DMS53 treated with DMSO at 0.1 percent for 48 hours (cell line): ENCODE measurements around the gene AKR1B1.

Experiments used
- DNase-seq: peaks from one replicate; lab custom pipeline; 2025; ENCODE audit not compliant: unreplicated experiment; lab: John Stamatoyannopoulos, UW

The AKR1B1 gene

GRCh38 chr7:134470864-134471263 is 12.0 kb upstream of the AKR1B1 start:
- DNase-seq: no peak

- DNase-seq: no peak
Observed at GRCh38 chr7:134469622-134470021, 10.7 kb upstream of the AKR1B1 start.

- no peak for DNase-seq
Observed at GRCh38 chr7:134468475-134468874, 9.6 kb upstream of the AKR1B1 start.

GRCh38 chr7:134468054-134468453 is 9.2 kb upstream of the AKR1B1 start:
- no peak for DNase-seq

GRCh38 chr7:134465491-134465890 is 6.6 kb upstream of the AKR1B1 start:
- DNase-seq: no peak

- DNase-seq: no peak
Observed at GRCh38 chr7:134464496-134464895, 5.6 kb upstream of the AKR1B1 start.

GRCh38 chr7:134463751-134464150 is 4.9 kb upstream of the AKR1B1 start:
- no peak for DNase-seq

GRCh38 chr7:134462337-134462925 is 3.5 kb upstream of the AKR1B1 start:
- DNase-seq: no peak

- DNase-seq: no peak
Observed at GRCh38 chr7:134461916-134462315, 3.0 kb upstream of the AKR1B1 start.

- no peak for DNase-seq
Observed at GRCh38 chr7:134459981-134460380, 1.1 kb upstream of the AKR1B1 start.

- DNase-seq: peak; percentile 42
Observed at GRCh38 chr7:134458341-134458805, 527 bp downstream of the AKR1B1 start.

- DNase-seq: no peak
Observed at GRCh38 chr7:134457210-134457609, 1.7 kb downstream of the AKR1B1 start.

GRCh38 chr7:134454277-134454676 is 4.6 kb downstream of the AKR1B1 start:
- DNase-seq: no peak

- no peak for DNase-seq
Observed at GRCh38 chr7:134453518-134453917, 5.4 kb downstream of the AKR1B1 start.

GRCh38 chr7:134452991-134453473 is 5.9 kb downstream of the AKR1B1 start:
- DNase-seq: no peak

GRCh38 chr7:134452419-134452838 is 6.5 kb downstream of the AKR1B1 start:
- no peak for DNase-seq

- DNase-seq: no peak
Observed at GRCh38 chr7:134451656-134452055, 7.2 kb downstream of the AKR1B1 start.

- DNase-seq: peak; percentile 68
Observed at GRCh38 chr7:134450294-134451000, 8.5 kb downstream of the AKR1B1 start.

- no peak for DNase-seq
Observed at GRCh38 chr7:134449680-134450079, 9.2 kb downstream of the AKR1B1 start.

- DNase-seq: no peak
Observed at GRCh38 chr7:134448356-134449229, 10.3 kb downstream of the AKR1B1 start.

GRCh38 chr7:134447383-134447782 is 11.5 kb downstream of the AKR1B1 start:
- DNase-seq: no peak

GRCh38 chr7:134446923-134447322 is 12.0 kb downstream of the AKR1B1 start:
- no peak for DNase-seq
